PC-9 (cell line): Measurements from ENCODE around the gene SOCS7. TPM values are rescaled to one million over a fixed set of nuclear protein-coding genes. Genes with fewer than 3 reads are reported as not detected.
A peak's percentile ranks its signal among the peaks of the same experiment; 100 is the strongest.

ENCODE experiments used
- BruUV-seq: library from RNA; stranded (reverse); fragments of 400-500 nt; replicated peaks from 2 replicates; lab custom pipeline; 2021; lab: Mats Ljungman, UMichigan
- CTCF ChIA-PET: fragments of 300-600 bp; sonication (Branson Sonifier 250); formaldehyde crosslinking; loops from one replicate; lab custom pipeline; 2022; ENCODE audit warnings: antibody characterized with exemption; lab: Charles Lee
- POLR2A ChIA-PET: fragments of 300-600 bp; sonication (Branson Sonifier 250); formaldehyde crosslinking; loops from one replicate; lab custom pipeline; 2022; ENCODE audit warnings: antibody characterized with exemption; ENCODE audit not compliant: unreplicated experiment; lab: Charles Lee
- DNase-seq, 2 experiments: peaks; one replicate each; pipeline versions ENCODE4 v3.0.0 to v3.0.0-alpha.2; 2015 to 2022; ENCODE audit warnings: mixed read lengths in 1 of 2
- H2AFZ ChIP-seq: fragments of 200-600 bp; sonication (generic); 2 replicates; pipeline ENCODE4 v1.8.1; 2017; ENCODE audit warnings: antibody characterized with exemption
- H3F3A ChIP-seq: fragments of 200-600 bp; sonication (generic); 2 replicates; pipeline ENCODE4 v1.8.1; 2017; ENCODE audit warnings: antibody characterized with exemption, mild to moderate bottlenecking, low read depth; ENCODE audit not compliant: insufficient read depth
- H3K27ac ChIP-seq: fragments of 200-600 bp; sonication (generic); 2 replicates; pipeline ENCODE4 v1.6.1; 2016; ENCODE audit warnings: mixed run types
- H3K27me3 ChIP-seq: fragments of 200-600 bp; sonication (generic); 2 replicates; pipeline ENCODE4 v1.6.1; 2016; ENCODE audit warnings: low read depth, mixed run types; ENCODE audit not compliant: insufficient read depth
- H3K36me3 ChIP-seq: fragments of 200-600 bp; sonication (generic); 2 replicates; pipeline ENCODE4 v1.6.1; 2016; ENCODE audit warnings: low read depth, mixed run types
- H3K4me1 ChIP-seq: fragments of 200-600 bp; sonication (generic); replicated peaks from 2 replicates; pipeline ENCODE4 v1.6.1; 2016; ENCODE audit warnings: mixed run types; ENCODE audit not compliant: insufficient read depth
- H3K4me2 ChIP-seq: fragments of 200-600 bp; sonication (generic); 2 replicates; pipeline ENCODE4 v1.6.1; 2017; ENCODE audit warnings: mixed run types
- H3K4me3 ChIP-seq: fragments of 200-600 bp; sonication (generic); 2 replicates; pipeline ENCODE4 v1.6.1; 2016; ENCODE audit warnings: mixed run types
- H3K79me2 ChIP-seq: fragments of 200-600 bp; sonication (generic); 2 replicates; pipeline ENCODE4 v1.6.1; 2017; ENCODE audit warnings: low read depth, mixed run types
- H3K9me2 ChIP-seq: fragments of 200-600 bp; sonication (generic); 2 replicates; pipeline ENCODE4 v1.8.1; 2017; ENCODE audit warnings: mild to moderate bottlenecking; ENCODE audit not compliant: insufficient read depth
- H3K9me3 ChIP-seq: fragments of 200-600 bp; sonication (generic); 2 replicates; pipeline ENCODE4 v1.8.1; 2016; ENCODE audit warnings: low read depth; ENCODE audit not compliant: insufficient read depth
- H4K20me1 ChIP-seq: fragments of 200-600 bp; sonication (generic); 2 replicates; pipeline ENCODE4 v1.8.1; 2017; ENCODE audit not compliant: insufficient read depth
- CTCF ChIP-seq: fragments of 200-600 bp; sonication (generic); conservative IDR thresholded peaks from 2 replicates; pipeline ENCODE4 v1.6.1; 2017; ENCODE audit warnings: mixed run types, antibody characterized with exemption, mild to moderate bottlenecking, moderate library complexity
- EZH2 ChIP-seq: fragments of 200-600 bp; sonication (generic); IDR thresholded peaks from 2 replicates; pipeline ENCODE4 v1.8.0; 2017; ENCODE audit warnings: antibody characterized with exemption, low read depth
- intact Hi-C: fragments of 100-400 bp; cut with micrococcal nuclease; formaldehyde crosslinking; loops from one replicate; pipeline ENCODE4 v1.10.0; 2022; ENCODE audit not compliant: unreplicated experiment
- total RNA-seq: library from RNA; stranded (reverse); gene quantifications from 2 replicates; pipeline ENCODE4 v1.2.3, GENCODE V29; 2021

SOCS7 gene
- total RNA-seq, 1 experiment from 2014 or later: 19.6 TPM

- ChIA-PET POLR2A (interaction anchor here (0.5 to 0.7 kb wide), 2 partner anchors 134 to 832 kb away, joined by 3 to 8 read pairs; no protein-coding TSS in a partner anchor), CTCF (interaction anchor here (0.9 to 1.1 kb wide), 3 partner anchors 19 to 243 kb away, joined by 4 to 6 read pairs (median 4); no protein-coding TSS in a partner anchor)
- H2AFZ ChIP-seq: no peak overlapping the region
Observed at GRCh38 chr17:38424297-38424972, 72.8 kb downstream of the SOCS7 start.

GRCh38 chr17:38425031-38425430 lies 73.4 kb downstream of the SOCS7 start:
- intact Hi-C loops: no loop called here
- BruUV-seq: no TSS peak

More at GRCh38 chr17:38424297-38424972, 72.8 kb downstream of the SOCS7 start:
- Histone ChIP-seq H3K9me3 (no peaks in the 10 kb centered on the region), H3F3A (peaks cover 22% of the 10 kb centered on the region; the same call in 1 of the 2 replicates), H3K4me3 (no peak overlapping the region), H3K79me2 (no peaks in the 10 kb centered on the region), H3K4me1 (peaks cover 24% of the 10 kb centered on the region), H3K36me3 (no peaks in the 10 kb centered on the region), H3K9me2 (no peaks in the 10 kb centered on the region), H3K27ac (no peak overlapping the region), H3K4me2 (peak overlapping the region; percentile 4; the same call in 1 of the 2 replicates), H3K27me3 (peaks cover 14% of the 10 kb centered on the region; the same call in 1 of the 2 replicates), H4K20me1 (no peaks in the 10 kb centered on the region)
- intact Hi-C loops: no loop called here
- DNase-seq: peak in 1 of 2 experiments; percentile 24
- BruUV-seq: no TSS peak
- TF ChIP-seq EZH2: no peak
- TF ChIP-seq CTCF: no peak

GRCh38 chr17:38425744-38426143 lies 74.1 kb downstream of the SOCS7 start:
- H3K27ac ChIP-seq: no peak overlapping the region
- no peak overlapping the region for H3K4me3 ChIP-seq
- H4K20me1 ChIP-seq: no peaks in the 10 kb centered on the region
- H3F3A ChIP-seq: peaks cover 32% of the 10 kb centered on the region; the same call in 1 of the 2 replicates
- POLR2A ChIA-PET: no interaction called here
- no peaks in the 10 kb centered on the region for H3K79me2 ChIP-seq
- H3K36me3 ChIP-seq: no peaks in the 10 kb centered on the region
- H3K9me3 ChIP-seq: no peaks in the 10 kb centered on the region
- no peak overlapping the region for H3K4me2 ChIP-seq
- no peak for DNase-seq
- CTCF ChIA-PET: interaction anchor here (1.1 kb wide), 1 partner anchor 234 kb away, joined by 9 read pairs; no protein-coding TSS in a partner anchor
- H3K27me3 ChIP-seq: peaks cover 7% of the 10 kb centered on the region; the same call in 1 of the 2 replicates
- H3K9me2 ChIP-seq: no peaks in the 10 kb centered on the region
- intact Hi-C loops: no loop called here
- no TSS peak for BruUV-seq
- H3K4me1 ChIP-seq: peaks cover 34% of the 10 kb centered on the region
- no peak overlapping the region for H2AFZ ChIP-seq
- TF ChIP-seq CTCF (no peak), EZH2 (no peak)

More at GRCh38 chr17:38425031-38425430, 73.4 kb downstream of the SOCS7 start:
- H4K20me1 ChIP-seq: no peaks in the 10 kb centered on the region
- TF ChIP-seq EZH2: no peak
- TF ChIP-seq CTCF: no peak
- no peaks in the 10 kb centered on the region for H3K9me3 ChIP-seq
- no peaks in the 10 kb centered on the region for H3K79me2 ChIP-seq
- H3K9me2 ChIP-seq: no peaks in the 10 kb centered on the region
- ChIA-PET POLR2A (interaction anchor here (0.7 kb wide), 1 partner anchor 133 kb away, joined by 3 read pairs; no protein-coding TSS in a partner anchor), CTCF (no interaction called here)
- H3K4me3 ChIP-seq: no peak overlapping the region
- H2AFZ ChIP-seq: no peak overlapping the region
- peaks cover 30% of the 10 kb centered on the region for H3K4me1 ChIP-seq
- no peak overlapping the region for H3K27ac ChIP-seq
- H3K27me3 ChIP-seq: peaks cover 10% of the 10 kb centered on the region; the same call in 1 of the 2 replicates
- H3F3A ChIP-seq: peaks cover 28% of the 10 kb centered on the region; the same call in 1 of the 2 replicates
- no peaks in the 10 kb centered on the region for H3K36me3 ChIP-seq
- H3K4me2 ChIP-seq: no peak overlapping the region
- no peak for DNase-seq
